Measurements from ENCODE around the gene LPCAT4.
"Not testable (repeated sequence)": the region's sequence is repeated elsewhere in the genome, so short reads cannot be mapped to it uniquely, and the experiment has no call there.

LPCAT4 gene, protein sequence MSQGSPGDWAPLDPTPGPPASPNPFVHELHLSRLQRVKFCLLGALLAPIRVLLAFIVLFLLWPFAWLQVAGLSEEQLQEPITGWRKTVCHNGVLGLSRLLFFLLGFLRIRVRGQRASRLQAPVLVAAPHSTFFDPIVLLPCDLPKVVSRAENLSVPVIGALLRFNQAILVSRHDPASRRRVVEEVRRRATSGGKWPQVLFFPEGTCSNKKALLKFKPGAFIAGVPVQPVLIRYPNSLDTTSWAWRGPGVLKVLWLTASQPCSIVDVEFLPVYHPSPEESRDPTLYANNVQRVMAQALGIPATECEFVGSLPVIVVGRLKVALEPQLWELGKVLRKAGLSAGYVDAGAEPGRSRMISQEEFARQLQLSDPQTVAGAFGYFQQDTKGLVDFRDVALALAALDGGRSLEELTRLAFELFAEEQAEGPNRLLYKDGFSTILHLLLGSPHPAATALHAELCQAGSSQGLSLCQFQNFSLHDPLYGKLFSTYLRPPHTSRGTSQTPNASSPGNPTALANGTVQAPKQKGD

GRCh38 chr15:34367101-34368081, at the start of gene LPCAT4:
Gene LPCAT4 (minus strand): TSS chr15:34367196. CDS start chr15:34367100, 96 bp downstream.
- peaks cover 4% of the 10 kb centered on the region; the same call in 1 of the 2 replicates for H3K4me1 ChIP-seq (ENCODE audit: control insufficient read depth, insufficient read depth, low read length)
- peak within 1 kb of the TSS; percentile 98 for H3K27ac ChIP-seq (ENCODE audit: low read depth, low read length)
- peak within 1 kb of the TSS; percentile 97 for H3K9ac ChIP-seq (ENCODE audit: low read depth, low read length)
- no peaks in the 10 kb centered on the region for H3K9me3 ChIP-seq (ENCODE audit: control insufficient read depth, insufficient read depth, low read length)
- H3K4me3 ChIP-seq (ENCODE audit: low read depth, low read length) = peak within 1 kb of the TSS; percentile 79
- peaks cover 17% of the 10 kb centered on the region for H3K36me3 ChIP-seq (ENCODE audit: control insufficient read depth, insufficient read depth, low read length)
- no peaks in the 10 kb centered on the region for H3K27me3 ChIP-seq (ENCODE audit: control insufficient read depth, insufficient read depth, low read length)

- not testable (repeated sequence) for H3K9ac ChIP-seq (ENCODE audit: low read depth, low read length); H3K27ac ChIP-seq (ENCODE audit: low read depth, low read length); H3K27me3 ChIP-seq (ENCODE audit: control insufficient read depth, insufficient read depth, low read length); H3K4me1 ChIP-seq (ENCODE audit: control insufficient read depth, insufficient read depth, low read length); H3K36me3 ChIP-seq (ENCODE audit: control insufficient read depth, insufficient read depth, low read length); H3K4me3 ChIP-seq (ENCODE audit: low read depth, low read length); H3K9me3 ChIP-seq (ENCODE audit: control insufficient read depth, insufficient read depth, low read length)
Observed at GRCh38 chr15:34409511-34409910, 42.5 kb upstream of the LPCAT4 start.

DNA sequence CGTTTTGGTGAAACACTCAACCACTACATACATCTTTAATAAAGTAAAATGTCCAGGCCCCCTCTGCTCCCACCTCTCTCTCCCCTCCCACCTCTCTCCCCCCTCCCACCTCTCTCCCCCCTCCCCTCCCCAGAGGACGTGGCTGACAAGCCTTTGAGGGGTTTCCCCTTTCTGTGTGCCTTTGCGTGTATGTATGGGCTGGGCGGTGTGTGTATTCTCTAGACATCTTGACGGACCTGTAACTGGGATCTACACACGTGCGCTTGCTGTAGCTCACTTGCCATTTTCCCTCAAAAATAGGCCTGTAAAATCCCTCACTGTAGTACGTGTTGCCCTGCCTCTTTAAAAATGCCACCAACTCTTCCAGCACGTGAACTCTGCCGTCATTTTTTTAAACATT, 42.0 kb upstream of the LPCAT4 start:
- not testable (repeated sequence) for H3K27me3 ChIP-seq (ENCODE audit: control insufficient read depth, insufficient read depth, low read length); H3K27ac ChIP-seq (ENCODE audit: low read depth, low read length); H3K4me1 ChIP-seq (ENCODE audit: control insufficient read depth, insufficient read depth, low read length); H3K36me3 ChIP-seq (ENCODE audit: control insufficient read depth, insufficient read depth, low read length); H3K9me3 ChIP-seq (ENCODE audit: control insufficient read depth, insufficient read depth, low read length); H3K9ac ChIP-seq (ENCODE audit: low read depth, low read length); H3K4me3 ChIP-seq (ENCODE audit: low read depth, low read length)

DNA sequence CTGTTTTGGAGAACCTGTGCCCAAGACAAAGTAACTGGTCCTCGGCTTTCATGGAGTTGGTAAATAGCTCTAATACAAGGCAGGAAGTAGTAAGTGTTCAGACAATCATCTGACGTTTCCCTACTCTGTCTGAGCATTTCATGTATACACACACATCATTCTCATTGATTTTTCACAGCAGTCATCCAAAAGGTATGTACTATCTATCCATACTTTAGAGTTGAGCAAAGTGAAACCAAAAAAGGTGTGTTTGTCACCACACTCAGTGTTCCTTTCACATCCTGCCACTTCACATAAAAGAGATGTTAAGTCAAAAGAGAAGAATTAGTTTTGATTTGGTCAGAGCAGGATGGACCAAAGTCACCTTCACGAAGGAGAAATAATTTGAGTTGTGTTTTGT, 36.9 kb upstream of the LPCAT4 start:
- H3K4me3 ChIP-seq (ENCODE audit: low read depth, low read length); H3K9ac ChIP-seq (ENCODE audit: low read depth, low read length); H3K36me3 ChIP-seq (ENCODE audit: control insufficient read depth, insufficient read depth, low read length); H3K27me3 ChIP-seq (ENCODE audit: control insufficient read depth, insufficient read depth, low read length); H3K9me3 ChIP-seq (ENCODE audit: control insufficient read depth, insufficient read depth, low read length); H3K27ac ChIP-seq (ENCODE audit: low read depth, low read length); H3K4me1 ChIP-seq (ENCODE audit: control insufficient read depth, insufficient read depth, low read length): not testable (repeated sequence)

DNA sequence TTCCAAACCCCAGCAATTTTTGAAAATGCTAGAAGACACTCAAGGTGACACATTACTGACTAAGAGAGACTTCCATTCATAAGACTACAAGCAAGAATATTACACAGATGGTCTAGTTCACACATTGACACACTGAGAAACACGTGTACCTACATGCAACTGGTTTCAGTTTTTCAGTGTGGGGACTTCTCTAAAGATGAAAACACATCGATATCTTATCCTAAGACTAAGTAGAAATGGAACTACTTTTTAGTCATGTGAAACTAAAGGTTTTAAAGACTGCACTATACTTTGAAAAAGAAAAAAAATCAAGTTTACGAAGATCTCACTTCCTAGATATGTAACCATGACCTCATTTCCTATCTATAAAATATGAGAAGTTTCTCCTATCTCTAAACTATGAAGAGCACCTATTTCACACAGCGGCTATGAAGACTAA, 36.2 kb upstream of the LPCAT4 start:
- H3K4me1 ChIP-seq (ENCODE audit: control insufficient read depth, insufficient read depth, low read length); H3K9ac ChIP-seq (ENCODE audit: low read depth, low read length); H3K9me3 ChIP-seq (ENCODE audit: control insufficient read depth, insufficient read depth, low read length); H3K27ac ChIP-seq (ENCODE audit: low read depth, low read length); H3K4me3 ChIP-seq (ENCODE audit: low read depth, low read length); H3K27me3 ChIP-seq (ENCODE audit: control insufficient read depth, insufficient read depth, low read length); H3K36me3 ChIP-seq (ENCODE audit: control insufficient read depth, insufficient read depth, low read length): not testable (repeated sequence)

DNA sequence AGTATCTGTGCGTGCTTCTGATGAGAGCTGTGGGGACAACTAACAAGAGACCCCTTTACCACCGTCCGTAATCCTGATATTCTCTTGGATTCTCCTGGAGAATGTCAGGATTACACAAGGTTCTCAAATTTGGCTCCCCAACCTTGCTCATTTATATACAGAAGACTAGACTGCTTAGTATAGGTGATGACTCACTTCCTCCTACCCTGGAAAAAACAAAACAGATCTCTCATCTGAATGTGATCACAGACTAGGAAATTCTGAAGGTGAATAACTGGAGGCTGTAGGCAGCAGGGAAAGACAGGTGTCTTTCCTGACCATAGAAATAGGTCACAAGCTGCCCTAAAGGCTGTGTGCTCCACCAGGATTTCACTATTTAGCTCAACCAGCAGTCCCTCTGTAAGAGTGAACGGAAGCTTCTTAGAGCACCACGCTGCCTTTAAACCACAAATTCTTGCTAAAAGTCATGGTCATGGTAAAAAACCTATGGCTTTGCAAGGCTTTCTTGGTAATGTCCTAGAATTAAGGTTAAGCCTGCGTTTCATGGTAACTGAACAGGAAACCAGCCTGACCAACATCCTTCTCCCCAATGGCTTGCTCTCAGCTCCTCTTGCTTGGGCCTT, 30.8 kb upstream of the LPCAT4 start:
- H3K9me3 ChIP-seq (ENCODE audit: control insufficient read depth, insufficient read depth, low read length); H3K4me1 ChIP-seq (ENCODE audit: control insufficient read depth, insufficient read depth, low read length); H3K27me3 ChIP-seq (ENCODE audit: control insufficient read depth, insufficient read depth, low read length); H3K4me3 ChIP-seq (ENCODE audit: low read depth, low read length); H3K9ac ChIP-seq (ENCODE audit: low read depth, low read length); H3K27ac ChIP-seq (ENCODE audit: low read depth, low read length); H3K36me3 ChIP-seq (ENCODE audit: control insufficient read depth, insufficient read depth, low read length): not testable (repeated sequence)

DNA sequence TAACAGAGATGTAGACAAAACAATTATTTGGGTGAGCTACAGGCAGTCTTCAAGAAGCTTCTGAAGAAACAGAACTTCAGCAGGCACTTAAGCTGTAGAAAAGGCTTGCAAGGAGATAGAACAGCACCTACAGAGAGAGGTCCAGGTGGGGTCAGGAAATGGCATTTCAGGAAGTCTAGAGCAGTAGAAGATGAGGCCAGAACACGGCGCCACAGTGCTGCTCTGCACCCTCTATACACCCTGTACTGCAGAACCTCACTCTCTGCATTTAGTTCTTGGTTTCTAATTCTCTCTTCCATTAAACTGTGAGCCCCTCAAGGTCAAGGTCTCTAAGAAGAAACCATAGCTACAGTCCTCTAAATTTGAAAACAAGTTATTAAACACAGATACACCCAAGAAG, 26.0 kb upstream of the LPCAT4 start:
- not testable (repeated sequence) for H3K4me3 ChIP-seq (ENCODE audit: low read depth, low read length); H3K9me3 ChIP-seq (ENCODE audit: control insufficient read depth, insufficient read depth, low read length); H3K9ac ChIP-seq (ENCODE audit: low read depth, low read length); H3K4me1 ChIP-seq (ENCODE audit: control insufficient read depth, insufficient read depth, low read length); H3K27me3 ChIP-seq (ENCODE audit: control insufficient read depth, insufficient read depth, low read length); H3K36me3 ChIP-seq (ENCODE audit: control insufficient read depth, insufficient read depth, low read length); H3K27ac ChIP-seq (ENCODE audit: low read depth, low read length)

- not testable (repeated sequence) for H3K27ac ChIP-seq (ENCODE audit: low read depth, low read length); H3K36me3 ChIP-seq (ENCODE audit: control insufficient read depth, insufficient read depth, low read length); H3K4me1 ChIP-seq (ENCODE audit: control insufficient read depth, insufficient read depth, low read length); H3K9me3 ChIP-seq (ENCODE audit: control insufficient read depth, insufficient read depth, low read length); H3K27me3 ChIP-seq (ENCODE audit: control insufficient read depth, insufficient read depth, low read length); H3K4me3 ChIP-seq (ENCODE audit: low read depth, low read length); H3K9ac ChIP-seq (ENCODE audit: low read depth, low read length)
Observed at GRCh38 chr15:34389594-34390086, 22.6 kb upstream of the LPCAT4 start.

- not testable (repeated sequence) for H3K27ac ChIP-seq (ENCODE audit: low read depth, low read length); H3K27me3 ChIP-seq (ENCODE audit: control insufficient read depth, insufficient read depth, low read length); H3K9me3 ChIP-seq (ENCODE audit: control insufficient read depth, insufficient read depth, low read length); H3K4me3 ChIP-seq (ENCODE audit: low read depth, low read length); H3K4me1 ChIP-seq (ENCODE audit: control insufficient read depth, insufficient read depth, low read length); H3K36me3 ChIP-seq (ENCODE audit: control insufficient read depth, insufficient read depth, low read length); H3K9ac ChIP-seq (ENCODE audit: low read depth, low read length)
Observed at GRCh38 chr15:34381829-34382521, 15.0 kb upstream of the LPCAT4 start.

- not testable (repeated sequence) for H3K4me1 ChIP-seq (ENCODE audit: control insufficient read depth, insufficient read depth, low read length); H3K4me3 ChIP-seq (ENCODE audit: low read depth, low read length); H3K9me3 ChIP-seq (ENCODE audit: control insufficient read depth, insufficient read depth, low read length); H3K27me3 ChIP-seq (ENCODE audit: control insufficient read depth, insufficient read depth, low read length); H3K36me3 ChIP-seq (ENCODE audit: control insufficient read depth, insufficient read depth, low read length); H3K9ac ChIP-seq (ENCODE audit: low read depth, low read length); H3K27ac ChIP-seq (ENCODE audit: low read depth, low read length)
Observed at GRCh38 chr15:34380491-34380890, 13.5 kb upstream of the LPCAT4 start.

All from HUES48 (cell line).